Testis (tissue), 2 donors: ENCODE data around the gene KIF26A.

Experiments
- CTCF ChIP-seq, 3 experiments: fragments of 450-650 bp in 2 of 3; fragments of 200-600 bp in 1 of 3; sonication (generic) in 1 of 3; IDR thresholded peaks; one replicate each; pipeline ENCODE4 v1.5.1; 2016 to 2019; ENCODE audit warnings: antibody characterized with exemption in 3 of 3, mild to moderate bottlenecking in 2 of 3, moderate library complexity in 1 of 3
- POLR2A ChIP-seq: fragments of 450-650 bp; IDR thresholded peaks from one replicate; pipeline ENCODE4 v1.6.1; 2017; ENCODE audit warnings: antibody characterized with exemption, mild to moderate bottlenecking, moderate library complexity

- no peak for TF ChIP-seq CTCF (IDR thresholded peaks at IDR 0.05)
- TF ChIP-seq POLR2A = no peak
These were observed 4.6 kb downstream of the KIF26A start for GRCh38 chr14:104142946-104143470.
